NOMO-1 treated with DMSO at 0.1 percent for 48 hours (cell line): ENCODE measurements around the gene PTBP2.
A peak's percentile ranks its signal among the peaks of the same experiment; 100 is the strongest.

Source experiments
- DNase-seq: peaks from one replicate; lab custom pipeline; 2025; ENCODE audit not compliant: unreplicated experiment; lab: John Stamatoyannopoulos, UW

Gene PTBP2

GRCh38 chr1:96820107-96820506 is 98.5 kb downstream of the PTBP2 start:
- DNase-seq = no peak

DNA sequence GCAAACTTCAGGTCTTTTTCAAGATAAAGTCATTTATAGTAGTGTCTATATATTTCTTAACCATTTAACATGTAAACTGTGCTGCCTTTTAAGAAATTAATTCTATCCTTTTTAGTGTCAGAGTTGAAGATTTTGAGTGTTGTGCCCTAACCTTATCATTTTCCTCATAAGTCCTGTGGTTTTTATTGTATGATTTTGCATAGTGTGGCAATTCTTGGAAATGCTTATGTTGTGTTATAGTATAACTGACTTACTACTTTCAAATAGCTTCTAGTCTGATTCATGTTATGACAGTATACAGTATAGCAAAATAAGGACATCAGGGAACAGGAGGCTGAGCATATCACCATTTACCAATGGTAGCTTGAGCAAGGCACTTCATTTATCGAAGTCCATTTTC is 99.1 kb downstream of the PTBP2 start:
- no peak for DNase-seq

DNA sequence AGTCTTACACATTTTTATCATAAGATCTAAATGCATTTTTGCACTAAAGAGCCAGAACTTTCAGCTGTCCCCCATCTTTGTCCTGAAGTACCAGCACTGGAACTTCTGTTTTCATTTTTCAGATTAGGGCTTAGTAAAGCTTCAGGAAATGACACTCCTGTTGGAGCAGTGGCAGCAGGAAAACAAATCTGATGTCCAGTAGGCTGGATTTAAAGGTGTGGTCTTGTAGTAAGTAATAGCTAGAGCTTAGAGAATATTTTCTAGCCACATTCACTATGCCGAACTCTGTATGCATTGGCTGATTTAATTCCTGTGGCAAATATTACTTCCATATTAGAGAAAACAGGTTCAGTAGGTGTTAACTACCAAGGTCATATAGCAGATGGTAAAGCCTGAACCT is 103.6 kb downstream of the PTBP2 start:
- DNase-seq = no peak

DNA sequence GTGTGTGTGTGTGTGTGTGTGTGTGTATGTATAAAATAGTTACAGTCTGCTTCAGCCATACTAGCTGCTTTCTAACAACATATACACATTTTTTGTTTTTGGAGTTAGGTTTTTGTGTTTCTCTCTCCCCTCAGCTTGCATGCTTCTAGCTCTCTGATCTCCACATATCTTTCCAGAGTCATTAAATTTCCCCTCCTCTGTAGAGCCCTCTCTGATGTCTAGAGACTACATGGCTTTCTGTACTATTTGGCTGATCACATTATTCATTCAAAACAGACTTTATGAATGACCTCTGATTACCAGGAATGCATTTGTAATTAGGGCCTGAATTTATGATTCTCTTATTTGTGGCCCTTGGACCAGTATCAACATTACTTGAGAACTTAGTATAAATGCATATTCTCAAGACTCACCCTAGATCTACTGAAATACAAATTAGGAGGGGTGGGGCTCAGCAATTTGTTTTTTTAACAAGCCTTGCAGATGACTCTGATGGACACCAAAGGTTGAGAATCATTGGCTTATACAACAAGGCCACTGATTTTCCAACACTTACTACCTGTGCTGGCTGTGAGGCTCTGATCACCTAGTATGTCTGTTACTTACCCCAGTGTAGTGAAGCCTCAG is 104.5 kb downstream of the PTBP2 start:
- no peak for DNase-seq

GRCh38 chr1:96833376-96833775 is 111.8 kb downstream of the PTBP2 start:
- DNase-seq = no peak

GRCh38 chr1:96834986-96835385 is 113.4 kb downstream of the PTBP2 start:
- no peak for DNase-seq

DNA sequence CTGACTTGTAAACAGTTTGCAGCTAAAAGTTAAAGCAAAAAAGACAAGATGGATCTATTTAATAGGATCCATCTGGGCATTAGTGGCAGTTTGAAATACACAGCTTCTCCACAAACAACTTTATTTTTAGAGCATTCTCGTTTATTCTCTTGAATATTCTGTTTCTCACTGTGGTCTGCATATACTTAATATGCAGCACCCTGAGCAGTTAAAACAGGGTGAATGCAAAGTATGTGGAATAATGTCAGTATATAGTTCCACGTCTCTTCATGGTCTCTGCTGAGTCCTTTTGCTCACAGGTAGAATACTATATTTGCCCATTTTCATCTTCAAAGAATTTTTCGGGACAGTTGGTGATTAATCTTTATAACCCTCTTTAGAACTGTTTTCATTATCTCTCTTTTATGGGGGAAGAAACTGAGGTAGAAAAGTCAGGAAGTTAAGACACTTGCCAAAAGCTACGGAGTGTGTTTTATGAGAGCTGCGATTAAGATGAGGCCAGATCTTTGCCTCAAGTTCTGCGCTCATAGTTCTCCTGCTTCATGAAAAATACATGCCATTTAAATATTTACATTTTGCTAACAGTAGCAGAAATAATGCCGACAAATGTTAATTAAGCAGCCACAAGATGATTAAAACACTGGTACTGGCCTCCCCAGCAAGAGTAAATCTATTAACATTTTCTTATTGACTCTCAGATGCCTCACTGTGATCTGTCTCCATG is 115.6 kb downstream of the PTBP2 start:
- no peak for DNase-seq

DNA sequence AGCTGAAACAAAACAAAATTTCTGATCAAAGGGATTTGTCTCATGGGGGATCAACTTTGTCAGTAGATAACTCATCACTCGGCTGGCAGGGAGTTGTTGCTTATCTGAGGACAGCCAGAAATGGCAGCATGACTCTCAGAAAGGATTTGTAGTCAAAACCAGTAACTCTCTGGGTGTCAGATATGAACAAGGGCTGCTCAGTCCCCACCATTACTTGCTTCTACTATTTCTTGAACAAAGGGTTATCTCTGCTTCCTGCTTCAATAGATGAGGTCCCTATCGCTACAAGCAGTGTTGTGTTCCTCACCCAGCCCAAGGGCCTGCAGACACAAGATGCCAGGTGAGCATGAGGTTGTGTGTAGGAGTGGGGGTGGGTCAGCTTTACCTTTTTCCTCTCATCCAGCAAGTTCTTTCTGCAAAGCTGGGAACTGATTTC is 116.2 kb downstream of the PTBP2 start:
- DNase-seq = no peak

GRCh38 chr1:96840396-96840795 is 118.8 kb downstream of the PTBP2 start:
- no peak for DNase-seq

DNA sequence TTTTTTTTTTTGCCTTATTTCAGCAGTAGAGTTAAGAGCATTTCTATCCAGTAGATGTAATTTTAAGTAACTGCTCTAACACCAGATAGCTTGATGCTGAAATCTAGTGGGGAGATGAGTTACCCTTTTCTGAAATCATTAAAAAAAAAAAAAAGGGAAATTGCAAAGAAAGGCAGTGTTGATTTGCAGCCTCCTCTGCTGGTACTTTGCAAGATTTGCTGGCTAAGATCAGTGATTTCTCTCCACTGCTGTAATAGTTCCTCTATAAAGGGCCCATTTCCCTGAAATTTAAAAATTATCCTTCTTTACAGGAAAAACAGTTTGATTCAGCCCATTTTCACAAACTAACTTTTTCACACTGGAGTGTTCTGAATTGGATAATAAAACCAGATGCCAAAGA is 120.6 kb downstream of the PTBP2 start:
- peak; percentile 56 for DNase-seq

DNA sequence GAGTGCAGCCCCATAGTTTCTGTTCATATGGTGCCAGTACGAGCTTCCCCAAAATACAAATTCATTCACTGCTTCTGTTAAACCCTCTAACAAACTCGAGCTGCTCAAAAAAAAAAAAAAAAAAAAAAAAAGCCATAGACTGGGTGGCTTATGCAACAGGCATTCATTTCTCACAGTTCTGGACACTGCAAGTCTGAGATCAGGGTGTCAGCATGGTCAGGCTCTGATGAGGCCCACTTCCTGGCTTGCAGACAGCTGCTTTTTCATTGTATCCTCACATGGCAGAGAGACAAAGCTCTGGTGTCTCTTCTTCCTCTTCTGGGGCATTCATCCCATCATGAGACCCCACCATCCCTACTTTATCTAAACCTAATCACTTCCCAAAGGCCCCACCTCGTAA is 121.6 kb downstream of the PTBP2 start:
- peak; percentile 57 for DNase-seq

GRCh38 chr1:96843601-96844000 is 122.0 kb downstream of the PTBP2 start:
- DNase-seq = no peak

DNA sequence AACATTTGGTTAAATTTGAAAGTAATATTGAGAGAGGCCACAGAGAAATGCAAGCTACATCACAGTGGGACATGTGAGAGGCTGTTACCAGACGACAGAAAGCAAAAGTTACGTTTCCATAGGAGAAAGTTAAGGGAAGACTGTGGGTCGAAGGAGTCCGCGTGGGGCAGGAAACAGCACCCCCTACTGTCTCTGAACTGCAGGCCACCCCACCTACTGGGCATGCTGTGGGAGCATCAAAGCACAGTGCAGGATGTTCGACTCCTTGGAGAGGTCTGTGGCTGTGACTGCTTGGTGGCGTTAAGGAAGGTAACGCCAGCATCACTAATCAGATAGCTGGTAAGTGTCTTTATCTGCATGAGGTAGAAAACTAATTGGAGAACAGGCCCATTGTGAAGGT is 123.9 kb downstream of the PTBP2 start:
- DNase-seq = peak; percentile 23

DNA sequence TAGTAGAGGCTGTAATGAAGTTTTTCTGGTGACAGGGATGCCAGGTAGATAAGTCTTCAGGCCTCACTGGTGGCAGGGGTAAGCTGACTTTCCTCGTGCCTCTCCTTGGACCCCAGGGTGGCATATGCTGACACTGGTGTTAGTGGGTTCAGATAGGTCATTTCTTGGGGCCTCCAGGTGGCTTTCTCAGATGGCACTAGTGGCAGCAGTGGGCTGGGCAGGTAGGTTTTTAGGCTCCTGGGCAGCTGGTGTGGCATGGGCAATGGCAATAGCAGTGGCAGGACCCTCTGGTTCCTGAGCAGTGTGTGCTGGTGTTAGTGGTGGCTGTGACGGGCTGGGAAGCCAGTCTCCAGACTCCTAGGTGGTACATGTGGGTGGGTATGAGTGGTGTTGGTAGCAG is 140.3 kb downstream of the PTBP2 start:
- DNase-seq = no peak

GRCh38 chr1:96863449-96863848 is 141.9 kb downstream of the PTBP2 start:
- DNase-seq = no peak
